ENCODE results near the gene TRIM34. TPM values are rescaled to one million over a fixed set of nuclear protein-coding genes. Genes with fewer than 3 reads are reported as not detected.

The TRIM34 gene
- total RNA-seq, 2 donors from 2014 or later = 0.68 to 1.2 TPM

DNA sequence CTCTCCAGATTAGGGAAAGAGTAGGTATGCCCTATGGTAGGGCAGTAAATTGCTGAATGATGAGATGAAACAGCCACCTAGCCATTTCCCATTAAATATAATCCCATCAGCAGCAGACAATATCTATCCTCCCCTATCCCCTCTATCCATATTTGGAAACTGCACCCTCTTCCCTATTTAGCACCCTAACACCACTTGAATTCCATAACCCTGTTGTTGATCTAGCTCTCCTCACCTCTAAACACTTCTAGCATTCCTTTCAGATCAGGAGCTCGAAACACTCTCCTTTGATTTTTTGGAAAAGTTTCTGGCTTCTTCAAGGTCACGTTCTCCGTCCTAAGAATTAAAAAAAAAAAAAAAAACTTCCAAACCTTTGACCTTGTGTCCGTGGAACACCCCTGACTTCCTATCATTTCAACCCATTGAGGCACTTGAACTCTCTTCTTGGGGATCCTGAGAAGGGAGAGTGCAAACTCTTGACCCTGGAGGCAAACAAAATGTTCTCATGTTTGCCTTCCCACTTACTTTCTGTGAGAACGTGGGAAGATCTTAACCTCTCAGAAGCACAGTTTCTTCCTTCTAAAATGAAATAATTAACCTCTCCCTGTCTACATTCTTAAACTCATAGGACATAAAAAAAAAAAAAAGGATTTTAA lies 41.1 kb downstream of the TRIM34 start:
- no peaks in the 10 kb centered on the region for H3K9me3 Mint-ChIP-seq
- TF ChIP-seq, protein P1, sequence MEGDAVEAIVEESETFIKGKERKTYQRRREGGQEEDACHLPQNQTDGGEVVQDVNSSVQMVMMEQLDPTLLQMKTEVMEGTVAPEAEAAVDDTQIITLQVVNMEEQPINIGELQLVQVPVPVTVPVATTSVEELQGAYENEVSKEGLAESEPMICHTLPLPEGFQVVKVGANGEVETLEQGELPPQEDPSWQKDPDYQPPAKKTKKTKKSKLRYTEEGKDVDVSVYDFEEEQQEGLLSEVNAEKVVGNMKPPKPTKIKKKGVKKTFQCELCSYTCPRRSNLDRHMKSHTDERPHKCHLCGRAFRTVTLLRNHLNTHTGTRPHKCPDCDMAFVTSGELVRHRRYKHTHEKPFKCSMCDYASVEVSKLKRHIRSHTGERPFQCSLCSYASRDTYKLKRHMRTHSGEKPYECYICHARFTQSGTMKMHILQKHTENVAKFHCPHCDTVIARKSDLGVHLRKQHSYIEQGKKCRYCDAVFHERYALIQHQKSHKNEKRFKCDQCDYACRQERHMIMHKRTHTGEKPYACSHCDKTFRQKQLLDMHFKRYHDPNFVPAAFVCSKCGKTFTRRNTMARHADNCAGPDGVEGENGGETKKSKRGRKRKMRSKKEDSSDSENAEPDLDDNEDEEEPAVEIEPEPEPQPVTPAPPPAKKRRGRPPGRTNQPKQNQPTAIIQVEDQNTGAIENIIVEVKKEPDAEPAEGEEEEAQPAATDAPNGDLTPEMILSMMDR (conservative IDR thresholded peaks at IDR 0.05) = no peak

GRCh38 chr11:5666402-5666793 lies 41.6 kb downstream of the TRIM34 start:
- Histone ChIP-seq H3K4me3 (ENCODE audit: low read length) (no peak overlapping the region), H3K36me3 (ENCODE audit: control insufficient read depth, insufficient read depth, low read length) (peaks cover 15% of the 10 kb centered on the region), H3K4me1 (ENCODE audit: control insufficient read depth, insufficient read depth, low read length) (no peaks in the 10 kb centered on the region), H3K27ac (ENCODE audit: low read depth, low read length) (no peak overlapping the region), H3K9ac (ENCODE audit: extremely low read depth, low read length, poor library complexity, severe bottlenecking) (no peak overlapping the region), H3K9me3 (ENCODE audit: control insufficient read depth, low read length) (no peaks in the 10 kb centered on the region), H3K27me3 (ENCODE audit: control insufficient read depth, insufficient read depth, low read length, poor library complexity, severe bottlenecking) (no peaks in the 10 kb centered on the region)
- H3K9me3 Mint-ChIP-seq = no peaks in the 10 kb centered on the region
- H3K36me3 Mint-ChIP-seq (ENCODE audit: low read depth) = peaks cover 36% of the 10 kb centered on the region
- H3K4me1 Mint-ChIP-seq = peaks cover 8% of the 10 kb centered on the region
- no peak overlapping the region for H3K4me3 Mint-ChIP-seq
- 94 to 97% methylated on average over 5 to 6 of the region's 6 CpGs for WGBS, 2 experiments (ENCODE audit: insufficient coverage in 1 of 2, insufficient read length in 1 of 2)
- no peaks in the 10 kb centered on the region for H3K27me3 Mint-ChIP-seq (ENCODE audit: insufficient read depth)
- TF ChIP-seq, protein P1 (conservative IDR thresholded peaks at IDR 0.05) = no peak
- H3K27ac Mint-ChIP-seq = no peak overlapping the region
- DNase-seq = no peak

More for the DNA sequence above, 41.1 kb downstream of the TRIM34 start:
- Histone ChIP-seq H3K4me1 (ENCODE audit: control insufficient read depth, insufficient read depth, low read length) (no peaks in the 10 kb centered on the region), H3K9ac (ENCODE audit: extremely low read depth, low read length, poor library complexity, severe bottlenecking) (no peak overlapping the region), H3K27ac (ENCODE audit: low read depth, low read length) (no peak overlapping the region), H3K4me3 (ENCODE audit: low read length) (no peak overlapping the region), H3K27me3 (ENCODE audit: control insufficient read depth, insufficient read depth, low read length, poor library complexity, severe bottlenecking) (no peaks in the 10 kb centered on the region), H3K9me3 (ENCODE audit: control insufficient read depth, low read length) (no peaks in the 10 kb centered on the region), H3K36me3 (ENCODE audit: control insufficient read depth, insufficient read depth, low read length) (peaks cover 15% of the 10 kb centered on the region)
- Mint-ChIP-seq H3K36me3 (ENCODE audit: low read depth) (peaks cover 36% of the 10 kb centered on the region), H3K4me3 (no peak overlapping the region), H3K4me1 (peaks cover 8% of the 10 kb centered on the region), H3K27me3 (ENCODE audit: insufficient read depth) (no peaks in the 10 kb centered on the region), H3K27ac (no peak overlapping the region)
- DNase-seq = no peak
- WGBS, 2 experiments (ENCODE audit: insufficient coverage in 1 of 2, insufficient read length in 1 of 2) = 83 to 92% methylated on average over 2 to 5 of the region's 5 CpGs

GRCh38 chr11:5671831-5672230 lies 47.0 kb downstream of the TRIM34 start:
- peaks cover 1% of the 10 kb centered on the region for H3K4me1 Mint-ChIP-seq
- Histone ChIP-seq H3K9me3 (ENCODE audit: control insufficient read depth, low read length) (no peaks in the 10 kb centered on the region), H3K27ac (ENCODE audit: low read depth, low read length) (no peak overlapping the region), H3K36me3 (ENCODE audit: control insufficient read depth, insufficient read depth, low read length) (peaks cover 9% of the 10 kb centered on the region), H3K4me1 (ENCODE audit: control insufficient read depth, insufficient read depth, low read length) (no peaks in the 10 kb centered on the region), H3K4me3 (ENCODE audit: low read length) (no peak overlapping the region), H3K27me3 (ENCODE audit: control insufficient read depth, insufficient read depth, low read length, poor library complexity, severe bottlenecking) (no peaks in the 10 kb centered on the region), H3K9ac (ENCODE audit: extremely low read depth, low read length, poor library complexity, severe bottlenecking) (no peak overlapping the region)
- peaks cover 8% of the 10 kb centered on the region for H3K9me3 Mint-ChIP-seq
- H3K4me3 Mint-ChIP-seq = no peak overlapping the region
- H3K36me3 Mint-ChIP-seq (ENCODE audit: low read depth) = peaks cover 29% of the 10 kb centered on the region
- TF ChIP-seq, protein P1 (conservative IDR thresholded peaks at IDR 0.05) = no peak
- no peak overlapping the region for H3K27ac Mint-ChIP-seq
- H3K27me3 Mint-ChIP-seq (ENCODE audit: insufficient read depth) = no peaks in the 10 kb centered on the region
- DNase-seq = no peak

Data from endodermal cell (in vitro differentiated cells).